Measurements from ENCODE around the gene CAMK1. TPM values are rescaled to one million over a fixed set of nuclear protein-coding genes. Genes with fewer than 3 reads are reported as not detected.

The CAMK1 gene
- total RNA-seq, 1 experiment from 2014 or later: 19.7 TPM

DNA sequence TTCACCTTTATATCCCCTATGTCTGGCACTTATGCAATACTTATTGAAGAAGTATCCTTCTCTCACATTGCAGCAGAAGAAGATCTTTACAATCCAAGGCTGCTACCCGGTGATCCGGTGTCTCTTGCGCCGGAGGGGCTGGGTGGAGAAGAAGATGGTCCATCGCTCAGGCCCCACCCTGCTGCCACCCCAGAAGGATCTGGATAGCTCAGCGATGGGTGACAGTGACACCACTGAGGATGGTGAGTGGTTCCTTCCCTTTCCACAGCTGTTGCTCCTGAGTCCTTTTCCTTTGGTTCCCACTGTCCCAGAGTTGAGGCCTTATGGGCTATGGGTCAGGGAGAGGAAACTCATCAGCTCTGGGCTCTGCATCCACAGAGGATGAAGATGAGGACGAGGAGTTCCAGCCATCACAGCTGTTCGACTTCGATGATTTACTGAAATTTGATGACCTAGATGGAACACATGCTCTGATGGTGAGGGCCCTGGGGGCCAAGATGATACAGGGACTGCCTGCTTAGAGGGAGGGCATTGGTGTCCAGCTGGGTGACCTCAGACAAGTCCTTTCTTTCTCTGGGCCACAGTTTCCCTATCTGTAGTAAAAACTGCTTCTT lies 43.2 kb upstream of the CAMK1 start:
- intact Hi-C loops (cut with micrococcal nuclease): no loop called here
- Histone ChIP-seq H3K27ac (ENCODE audit: low read depth, low read length) (no peak overlapping the region), H3K9ac (ENCODE audit: low read length) (no peak overlapping the region), H3K4me2 (ENCODE audit: low read length) (no peak overlapping the region), H3K36me3 (ENCODE audit: control insufficient read depth in 1 of 2, insufficient read depth in 2 of 2, low read length in 2 of 2) (peaks cover 2 to 6% of the 10 kb centered on the region in 2 experiments; a peak in 1 of 4 replicates), H3K4me3 (replicated peaks in 1 of 2; ENCODE audit: low read depth in 1 of 2, low read length in 2 of 2) (no peak overlapping the region), H3K9me3 (ENCODE audit: control insufficient read depth in 1 of 2, insufficient read depth in 1 of 2, low read depth in 1 of 2, low read length in 2 of 2) (no peaks in the 10 kb centered on the region), H3K79me2 (ENCODE audit: insufficient read depth, low read length) (no peaks in the 10 kb centered on the region), H2AFZ (ENCODE audit: low read depth, low read length, poor library complexity, severe bottlenecking) (no peak overlapping the region), H3K9me2 (ENCODE audit: insufficient read depth) (no peaks in the 10 kb centered on the region), H4K20me1 (ENCODE audit: insufficient read depth) (no peaks in the 10 kb centered on the region), H3K27me3 (ENCODE audit: insufficient read depth, low read length) (no peaks in the 10 kb centered on the region), H3K4me1 (ENCODE audit: control insufficient read depth in 1 of 2, insufficient read depth in 2 of 2, low read length in 2 of 2) (peaks cover 11 to 27% of the 10 kb centered on the region in 2 experiments; a peak in 3 of 4 replicates)
- ATAC-seq (no peak), DNase-seq (ENCODE audit: low read depth, low spot score) (no peak)
- RAD21 ChIA-PET (ENCODE audit: low non-redundant PET in 1 of 2, low total read pairs in 2 of 2, uncharacterized antibody in 2 of 2, unreplicated experiment in 2 of 2): no interaction called here
- POLR2A ChIA-PET: no interaction called here
- BruUV-seq (replicated peaks): no TSS peak
- CTCF ChIA-PET: no interaction called here
- TF ChIP-seq YY1 (IDR thresholded peaks at IDR 0.05; ENCODE audit: extremely low read depth, insufficient replicate concordance, low read depth, low read length) (no peak), ATF3 (IDR thresholded peaks at IDR 0.05) (no peak), TCF7L2 (IDR thresholded peaks at IDR 0.05; ENCODE audit: borderline replicate concordance, extremely low read depth, insufficient read depth, insufficient read length) (no peak), REST (IDR thresholded peaks at IDR 0.05; ENCODE audit: low read depth) (no peak), SP1 (IDR thresholded peaks at IDR 0.05; ENCODE audit: low read depth) (no peak), RAD21 (IDR thresholded peaks at IDR 0.05; ENCODE audit: low read depth) (no peak), EZH2 (IDR thresholded peaks at IDR 0.05) (no peak), EZH2phosphoT487 (IDR thresholded peaks at IDR 0.05; ENCODE audit: borderline replicate concordance) (no peak), EGR1 (IDR thresholded peaks at IDR 0.05; ENCODE audit: low read depth) (no peak), JUND (IDR thresholded peaks at IDR 0.05) (no peak)
- TF ChIP-seq, protein P1, sequence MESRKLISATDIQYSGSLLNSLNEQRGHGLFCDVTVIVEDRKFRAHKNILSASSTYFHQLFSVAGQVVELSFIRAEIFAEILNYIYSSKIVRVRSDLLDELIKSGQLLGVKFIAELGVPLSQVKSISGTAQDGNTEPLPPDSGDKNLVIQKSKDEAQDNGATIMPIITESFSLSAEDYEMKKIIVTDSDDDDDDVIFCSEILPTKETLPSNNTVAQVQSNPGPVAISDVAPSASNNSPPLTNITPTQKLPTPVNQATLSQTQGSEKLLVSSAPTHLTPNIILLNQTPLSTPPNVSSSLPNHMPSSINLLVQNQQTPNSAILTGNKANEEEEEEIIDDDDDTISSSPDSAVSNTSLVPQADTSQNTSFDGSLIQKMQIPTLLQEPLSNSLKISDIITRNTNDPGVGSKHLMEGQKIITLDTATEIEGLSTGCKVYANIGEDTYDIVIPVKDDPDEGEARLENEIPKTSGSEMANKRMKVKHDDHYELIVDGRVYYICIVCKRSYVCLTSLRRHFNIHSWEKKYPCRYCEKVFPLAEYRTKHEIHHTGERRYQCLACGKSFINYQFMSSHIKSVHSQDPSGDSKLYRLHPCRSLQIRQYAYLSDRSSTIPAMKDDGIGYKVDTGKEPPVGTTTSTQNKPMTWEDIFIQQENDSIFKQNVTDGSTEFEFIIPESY (IDR thresholded peaks at IDR 0.05; ENCODE audit: extremely low read depth, insufficient replicate concordance, low read length): no peak
